H9 (cell line): Measurements from ENCODE around the gene COL19A1. TPM values are rescaled to one million over a fixed set of nuclear protein-coding genes. Genes with fewer than 3 reads are reported as not detected.

Experiments used
- DNase-seq: peaks from one replicate; pipeline ENCODE4 v3.0.0-alpha.2; 2017
- H2AFZ ChIP-seq: one replicate; pipeline ENCODE4 v1.6.1; 2013; ENCODE audit warnings: mild to moderate bottlenecking, low read length, control low read depth, moderate library complexity
- H2AK5ac ChIP-seq: 2 replicates; pipeline ENCODE4 v1.6.1; 2013; ENCODE audit warnings: low read length, control low read depth, mixed read lengths; ENCODE audit not compliant: insufficient read length
- H2BK120ac ChIP-seq: one replicate; pipeline ENCODE4 v1.6.1; 2013; ENCODE audit warnings: low read depth, mild to moderate bottlenecking, low read length, control low read depth, inconsistent platforms; ENCODE audit not compliant: poor library complexity, severe bottlenecking
- H2BK12ac ChIP-seq: 2 replicates; pipeline ENCODE4 v1.6.1; 2013; ENCODE audit warnings: low read length, control low read depth, mixed read lengths, low read depth; ENCODE audit not compliant: insufficient read length
- H2BK15ac ChIP-seq: 2 replicates; pipeline ENCODE4 v1.6.1; 2013; ENCODE audit warnings: low read depth, low read length, control low read depth
- H2BK20ac ChIP-seq: one replicate; pipeline ENCODE4 v1.6.1; 2013; ENCODE audit warnings: low read depth, mild to moderate bottlenecking, low read length, control low read depth, inconsistent platforms; ENCODE audit not compliant: poor library complexity, severe bottlenecking
- H2BK5ac ChIP-seq: 2 replicates; pipeline ENCODE4 v1.6.1; 2013; ENCODE audit warnings: low read length, control low read depth, mixed read lengths; ENCODE audit not compliant: insufficient read length
- H3K14ac ChIP-seq: 2 replicates; pipeline ENCODE4 v1.6.1; 2013; ENCODE audit warnings: low read length, control low read depth; ENCODE audit not compliant: insufficient read depth
- H3K18ac ChIP-seq: 2 replicates; pipeline ENCODE4 v1.6.1; 2013; ENCODE audit warnings: low read depth, mild to moderate bottlenecking, mixed read lengths, low read length, control low read depth; ENCODE audit not compliant: insufficient read length
- H3K23ac ChIP-seq: 2 replicates; pipeline ENCODE4 v1.6.1; 2013; ENCODE audit warnings: low read length, control low read depth, mixed read lengths, low read depth; ENCODE audit not compliant: insufficient read length
- H3K23me2 ChIP-seq: 2 replicates; pipeline ENCODE4 v1.6.1; 2013; ENCODE audit warnings: low read depth, mild to moderate bottlenecking, mixed read lengths, low read length, control low read depth; ENCODE audit not compliant: insufficient read length, poor library complexity, severe bottlenecking
- H3K27ac ChIP-seq: 2 replicates; pipeline ENCODE4 v1.5.1; 2013; ENCODE audit warnings: low read length, control low read depth, mixed read lengths, low read depth; ENCODE audit not compliant: insufficient read length
- H3K27me3 ChIP-seq: 2 replicates; pipeline ENCODE4 v1.6.1; 2013; ENCODE audit warnings: low read length, control low read depth, inconsistent platforms; ENCODE audit not compliant: insufficient read depth
- H3K4ac ChIP-seq: 2 replicates; pipeline ENCODE4 v1.6.1; 2013; ENCODE audit warnings: low read depth, mild to moderate bottlenecking, control low read depth, inconsistent platforms, low read length, moderate library complexity
- H3K4me1 ChIP-seq: 2 replicates; pipeline ENCODE4 v1.6.1; 2013; ENCODE audit warnings: low read length, control low read depth, inconsistent platforms; ENCODE audit not compliant: insufficient read depth
- H3K4me2 ChIP-seq: 2 replicates; pipeline ENCODE4 v1.6.1; 2013; ENCODE audit warnings: low read length, control low read depth, mixed read lengths; ENCODE audit not compliant: insufficient read length, insufficient read depth
- H3K56ac ChIP-seq: 2 replicates; pipeline ENCODE4 v1.6.1; 2013; ENCODE audit warnings: low read depth, mild to moderate bottlenecking, mixed read lengths, low read length, control low read depth; ENCODE audit not compliant: insufficient read length
- H3K79me1 ChIP-seq: 2 replicates; pipeline ENCODE4 v1.6.1; 2013; ENCODE audit warnings: low read depth, mild to moderate bottlenecking, moderate library complexity, low read length, control low read depth, inconsistent platforms; ENCODE audit not compliant: insufficient read depth, poor library complexity, severe bottlenecking
- H3K79me2 ChIP-seq: 2 replicates; pipeline ENCODE4 v1.6.1; 2013; ENCODE audit warnings: low read length, control low read depth, inconsistent platforms; ENCODE audit not compliant: insufficient read depth
- H3K9ac ChIP-seq: 2 replicates; pipeline ENCODE4 v1.6.1; 2013; ENCODE audit warnings: low read length, control low read depth, mixed read lengths; ENCODE audit not compliant: insufficient read length; ENCODE audit errors: extremely low read depth
- H3K9me3 ChIP-seq: one replicate; pipeline ENCODE4 v1.6.1; 2013; ENCODE audit warnings: low read depth, low read length, inconsistent platforms; ENCODE audit not compliant: control insufficient read depth
- H3T11ph ChIP-seq: one replicate; pipeline ENCODE4 v1.6.1; 2013; ENCODE audit warnings: mild to moderate bottlenecking, low read length, control low read depth, inconsistent platforms
- H4K20me1 ChIP-seq: one replicate; pipeline ENCODE4 v1.6.1; 2013; ENCODE audit not compliant: control insufficient read depth, insufficient read length, insufficient read depth
- H4K5ac ChIP-seq: 2 replicates; pipeline ENCODE4 v1.6.1; 2013; ENCODE audit warnings: low read depth, mild to moderate bottlenecking, mixed read lengths, low read length, control low read depth; ENCODE audit not compliant: insufficient read length
- H4K8ac ChIP-seq: replicated peaks from 2 replicates; pipeline ENCODE4 v1.6.1; 2013; ENCODE audit warnings: low read length, control low read depth, mixed read lengths, low read depth; ENCODE audit not compliant: insufficient read length
- H4K91ac ChIP-seq: 2 replicates; pipeline ENCODE4 v1.6.1; 2013; ENCODE audit warnings: low read depth, mild to moderate bottlenecking, moderate library complexity, mixed read lengths, low read length, control low read depth; ENCODE audit not compliant: insufficient read length
- H3K27ac Mint-ChIP-seq, 3 experiments: 2 replicates in 2 of 3; 3 replicates in 1 of 3; pipeline ENCODE4 v1.8.0; 2020 to 2021; ENCODE audit warnings: mixed read lengths in 3 of 3, mild to moderate bottlenecking in 1 of 3, moderate library complexity in 1 of 3
- H3K27me3 Mint-ChIP-seq: 2 replicates; pipeline ENCODE4 v1.8.0; 2021; ENCODE audit warnings: low read depth, mild to moderate bottlenecking, moderate library complexity, mixed read lengths
- H3K36me3 Mint-ChIP-seq, 3 experiments: 2 replicates in 2 of 3; 3 replicates in 1 of 3; pipeline ENCODE4 v1.8.0; 2020 to 2021; ENCODE audit warnings: low read depth in 3 of 3, mixed read lengths in 3 of 3; ENCODE audit not compliant: insufficient read depth in 1 of 3
- H3K4me1 Mint-ChIP-seq, 2 experiments: 2 replicates each; pipeline ENCODE4 v1.8.0; 2020; ENCODE audit warnings: mixed read lengths in 2 of 2
- H3K4me3 Mint-ChIP-seq, 2 experiments: 2 replicates in 1 of 2; 3 replicates in 1 of 2; pipeline ENCODE4 v1.8.0; 2020 to 2021; ENCODE audit warnings: mild to moderate bottlenecking in 2 of 2, mixed read lengths in 2 of 2, moderate library complexity in 1 of 2
- H3K9me3 Mint-ChIP-seq, 2 experiments: 2 replicates in 1 of 2; 3 replicates in 1 of 2; pipeline ENCODE4 v1.8.0; 2020; ENCODE audit warnings: mild to moderate bottlenecking in 2 of 2, mixed read lengths in 2 of 2, moderate library complexity in 1 of 2
- WGBS: extraction: QIAGEN DNeasy Blood & Tissue Kit; methylation state at CpG from one replicate; pipeline ENCODE4 v1.1.7; 2013; ENCODE audit warnings: missing lambda C conversion rate, low lambda C conversion rate, mixed read lengths; ENCODE audit not compliant: insufficient read length; ENCODE audit errors: extremely low coverage; 5-methylcytosine and 5-hydroxymethylcytosine counted together
- total RNA-seq: library from RNA; stranded (reverse); gene quantifications from 2 replicates; pipeline ENCODE4 v1.2.1, GENCODE V29; 2021
- TF ChIP-seq, protein P1 (sequence below): fragments of 200-600 bp; sonication (generic); conservative IDR thresholded peaks from 3 replicates; pipeline ENCODE4 v1.8.0; 2021; ENCODE audit warnings: antibody characterized with exemption, mild to moderate bottlenecking

The COL19A1 gene
- total RNA-seq, 1 experiment from 2014 or later = not detected

DNA sequence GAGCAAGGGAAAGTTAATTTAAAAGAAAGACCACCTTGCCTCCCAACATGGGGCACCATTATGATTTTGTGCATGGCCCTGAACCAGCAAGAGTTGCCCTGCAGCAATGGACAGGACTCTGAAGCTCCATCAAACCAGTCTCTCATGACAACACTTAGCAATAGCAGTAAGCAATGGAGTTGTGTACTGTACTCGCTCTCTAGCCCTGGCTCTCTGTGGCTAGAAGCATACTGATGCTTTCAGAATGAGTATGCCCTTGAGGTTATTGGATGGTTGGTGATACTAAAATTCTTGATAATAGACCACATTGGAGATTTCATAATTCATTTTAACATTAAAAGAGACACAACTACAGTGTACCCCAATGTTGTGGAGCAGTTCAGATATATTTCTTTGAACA lies 46.3 kb upstream of the COL19A1 start:
- WGBS = no CpG with 5 or more reads among the region's 1 CpG
- H4K8ac ChIP-seq = no peak overlapping the region
- TF ChIP-seq, protein P1, sequence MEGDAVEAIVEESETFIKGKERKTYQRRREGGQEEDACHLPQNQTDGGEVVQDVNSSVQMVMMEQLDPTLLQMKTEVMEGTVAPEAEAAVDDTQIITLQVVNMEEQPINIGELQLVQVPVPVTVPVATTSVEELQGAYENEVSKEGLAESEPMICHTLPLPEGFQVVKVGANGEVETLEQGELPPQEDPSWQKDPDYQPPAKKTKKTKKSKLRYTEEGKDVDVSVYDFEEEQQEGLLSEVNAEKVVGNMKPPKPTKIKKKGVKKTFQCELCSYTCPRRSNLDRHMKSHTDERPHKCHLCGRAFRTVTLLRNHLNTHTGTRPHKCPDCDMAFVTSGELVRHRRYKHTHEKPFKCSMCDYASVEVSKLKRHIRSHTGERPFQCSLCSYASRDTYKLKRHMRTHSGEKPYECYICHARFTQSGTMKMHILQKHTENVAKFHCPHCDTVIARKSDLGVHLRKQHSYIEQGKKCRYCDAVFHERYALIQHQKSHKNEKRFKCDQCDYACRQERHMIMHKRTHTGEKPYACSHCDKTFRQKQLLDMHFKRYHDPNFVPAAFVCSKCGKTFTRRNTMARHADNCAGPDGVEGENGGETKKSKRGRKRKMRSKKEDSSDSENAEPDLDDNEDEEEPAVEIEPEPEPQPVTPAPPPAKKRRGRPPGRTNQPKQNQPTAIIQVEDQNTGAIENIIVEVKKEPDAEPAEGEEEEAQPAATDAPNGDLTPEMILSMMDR = no peak

More for the DNA sequence above, 46.3 kb upstream of the COL19A1 start:
- Histone ChIP-seq H4K91ac (no peak overlapping the region), H2AK5ac (no peak overlapping the region), H3K9ac (no peak overlapping the region), H3T11ph (no peak overlapping the region), H2BK20ac (no peak overlapping the region), H2BK12ac (no peak overlapping the region), H3K14ac (no peak overlapping the region), H3K18ac (no peak overlapping the region), H4K20me1 (no peaks in the 10 kb centered on the region), H2BK15ac (no peak overlapping the region), H3K56ac (no peak overlapping the region), H3K4me2 (no peak overlapping the region), H3K79me1 (no peaks in the 10 kb centered on the region), H3K79me2 (no peaks in the 10 kb centered on the region), H3K9me3 (no peaks in the 10 kb centered on the region), H3K27ac (no peak overlapping the region), H3K4ac (no peak overlapping the region), H2BK120ac (no peak overlapping the region), H4K5ac (no peak overlapping the region), H3K4me1 (peaks cover 3% of the 10 kb centered on the region; the same call in 1 of the 2 replicates), H2BK5ac (no peak overlapping the region), H3K23me2 (no peaks in the 10 kb centered on the region), H2AFZ (no peak overlapping the region), H3K23ac (no peak overlapping the region), H3K27me3 (no peaks in the 10 kb centered on the region)
- H3K9me3 Mint-ChIP-seq = no peaks in the 10 kb centered on the region
- no peaks in the 10 kb centered on the region for H3K36me3 Mint-ChIP-seq
- no peak for DNase-seq
- peaks cover 18 to 19% of the 10 kb centered on the region in 2 experiments for H3K4me1 Mint-ChIP-seq
- H3K27ac Mint-ChIP-seq = no peak overlapping the region
- H3K27me3 Mint-ChIP-seq = no peaks in the 10 kb centered on the region
- no peak overlapping the region for H3K4me3 Mint-ChIP-seq
